IMR-90 (cell line): ENCODE measurements around the gene COPA. TPM values are rescaled to one million over a fixed set of nuclear protein-coding genes. Genes with fewer than 3 reads are reported as not detected.

Experiments used
- ATAC-seq: fragments of 200-7000 bp; cut with Tn5 transposase; 2 replicates; pipeline ENCODE4 v1.9.1; 2020; ENCODE audit warnings: low read depth, mild to moderate bottlenecking, moderate library complexity
- BruUV-seq: library from RNA; stranded (reverse); fragments of 400-500 nt; replicated peaks from 2 replicates; lab custom pipeline; 2021; lab: Mats Ljungman, UMichigan
- CTCF ChIA-PET: fragments of 300-600 bp; formaldehyde crosslinking; extraction: SDS; loops from one replicate; lab custom pipeline; 2021; ENCODE audit warnings: antibody characterized with exemption; lab: Yijun Ruan, JAX
- POLR2A ChIA-PET: fragments of 300-600 bp; sonication (Branson Sonifier 250); formaldehyde crosslinking; loops from one replicate; lab custom pipeline; 2022; ENCODE audit warnings: antibody characterized with exemption; ENCODE audit not compliant: unreplicated experiment; lab: Charles Lee
- DNase-seq: peaks from one replicate; pipeline ENCODE4 v3.0.0; 2013
- H2AFZ ChIP-seq: replicated peaks from 2 replicates; pipeline ENCODE3; 2013; ENCODE audit warnings: low read length, mild to moderate bottlenecking; ENCODE audit not compliant: poor library complexity
- H2AK5ac ChIP-seq: 2 replicates; pipeline ENCODE4 v1.6.1; 2013; ENCODE audit warnings: low read depth, low read length, inconsistent platforms
- H2AK9ac ChIP-seq: replicated peaks from 2 replicates; pipeline ENCODE3; 2013; ENCODE audit warnings: mild to moderate bottlenecking, low read depth, low read length, moderate library complexity; ENCODE audit not compliant: poor library complexity
- H2BK120ac ChIP-seq: 2 replicates; pipeline ENCODE4 v1.6.1; 2013; ENCODE audit warnings: low read depth, low read length, inconsistent platforms
- H2BK15ac ChIP-seq: 3 replicates; pipeline ENCODE4 v1.6.1; 2013; ENCODE audit warnings: low read depth, low read length, inconsistent platforms
- H2BK20ac ChIP-seq: 2 replicates; pipeline ENCODE4 v1.6.1; 2013; ENCODE audit warnings: low read depth, mild to moderate bottlenecking, inconsistent platforms, low read length, moderate library complexity
- H2BK5ac ChIP-seq: 2 replicates; pipeline ENCODE4 v1.6.1; 2013; ENCODE audit warnings: mild to moderate bottlenecking, low read depth, low read length, inconsistent platforms; ENCODE audit not compliant: poor library complexity, severe bottlenecking
- H3K14ac ChIP-seq: replicated peaks from 2 replicates; pipeline ENCODE4 v1.6.1; 2013; ENCODE audit warnings: low read depth, low read length, inconsistent platforms
- H3K18ac ChIP-seq: 2 replicates; pipeline ENCODE4 v1.6.1; 2013; ENCODE audit warnings: low read depth, low read length, control low read depth
- H3K23ac ChIP-seq: 2 replicates; pipeline ENCODE4 v1.6.1; 2013; ENCODE audit warnings: low read depth, low read length, inconsistent platforms
- H3K27ac ChIP-seq: 2 replicates; pipeline ENCODE4 v1.5.1; 2013; ENCODE audit warnings: mild to moderate bottlenecking, control low read depth, low read length; ENCODE audit not compliant: insufficient read depth
- H3K27me3 ChIP-seq: 2 replicates; pipeline ENCODE4 v1.6.1; 2013; ENCODE audit warnings: low read length; ENCODE audit not compliant: control insufficient read depth, insufficient read depth
- H3K36me3 ChIP-seq: 2 replicates; pipeline ENCODE4 v1.6.1; 2013; ENCODE audit warnings: low read length, mixed read lengths; ENCODE audit not compliant: control insufficient read depth, insufficient read depth
- H3K4ac ChIP-seq: 2 replicates; pipeline ENCODE4 v1.6.1; 2013; ENCODE audit warnings: low read depth, low read length, inconsistent platforms
- H3K4me1 ChIP-seq: 2 replicates; pipeline ENCODE4 v1.6.1; 2013; ENCODE audit warnings: low read length, mixed read lengths; ENCODE audit not compliant: control insufficient read depth, insufficient read depth
- H3K4me2 ChIP-seq: 2 replicates; pipeline ENCODE4 v1.6.1; 2013; ENCODE audit warnings: low read depth, mild to moderate bottlenecking, control low read depth, low read length, moderate library complexity
- H3K4me3 ChIP-seq: 2 replicates; pipeline ENCODE4 v1.5.1; 2013; ENCODE audit warnings: low read depth, mild to moderate bottlenecking, control low read depth, low read length, moderate library complexity; ENCODE audit not compliant: insufficient read depth
- H3K56ac ChIP-seq: 2 replicates; pipeline ENCODE4 v1.6.1; 2013; ENCODE audit warnings: low read length, inconsistent platforms; ENCODE audit not compliant: insufficient read depth; ENCODE audit errors: extremely low read depth
- H3K79me1 ChIP-seq, 2 experiments: 2 replicates each; pipeline ENCODE4 v1.6.1; 2013; ENCODE audit warnings: low read length in 2 of 2, inconsistent platforms in 1 of 2, low read depth in 1 of 2
- H3K9ac ChIP-seq: 2 replicates; pipeline ENCODE4 v1.6.1; 2013; ENCODE audit warnings: low read depth, low read length, control low read depth
- H3K9me1 ChIP-seq: 2 replicates; pipeline ENCODE4 v1.6.1; 2013; ENCODE audit warnings: low read length, inconsistent platforms; ENCODE audit not compliant: insufficient read depth
- H3K9me3 ChIP-seq: 2 replicates; pipeline ENCODE4 v1.6.1; 2013; ENCODE audit warnings: low read length; ENCODE audit not compliant: control insufficient read depth, insufficient read depth
- H4K20me1 ChIP-seq: 2 replicates; pipeline ENCODE4 v1.6.1; 2013; ENCODE audit warnings: low read length, inconsistent platforms; ENCODE audit not compliant: insufficient read depth
- H4K5ac ChIP-seq: 2 replicates; pipeline ENCODE4 v1.6.1; 2013; ENCODE audit warnings: mild to moderate bottlenecking, low read depth, low read length, control low read depth
- H4K8ac ChIP-seq, 2 experiments: 2 replicates each; pipeline ENCODE4 v1.6.1; 2013; ENCODE audit warnings: low read depth in 2 of 2, low read length in 2 of 2, control low read depth in 1 of 2, inconsistent platforms in 1 of 2
- H4K91ac ChIP-seq: 2 replicates; pipeline ENCODE4 v1.6.1; 2013; ENCODE audit warnings: low read depth, low read length, inconsistent platforms; ENCODE audit not compliant: insufficient read depth
- WGBS, 2 experiments: methylation state at CpG; one replicate each; pipeline versions ENCODE4 v1.1.5 to v1.1.7; 2013; ENCODE audit warnings: missing lambda C conversion rate in 2 of 2; ENCODE audit not compliant: insufficient read length in 1 of 2; ENCODE audit errors: extremely low coverage in 2 of 2; 5-methylcytosine and 5-hydroxymethylcytosine counted together
- dilution Hi-C: fragments of 300-500 bp; cut with HindIII; formaldehyde crosslinking; loops from one replicate; pipeline ENCODE4 v1.14.3; 2018; ENCODE audit warnings: low sequenced_read_pairs; ENCODE audit not compliant: unreplicated experiment
- in situ Hi-C: fragments of 300-500 bp; cut with MboI; formaldehyde crosslinking; loops from 3 replicates; pipeline ENCODE4 v1.14.3; 2019; ENCODE audit warnings: low sequenced_read_pairs, inconsistent platforms, mixed read lengths
- intact Hi-C: fragments of 100-400 bp; cut with micrococcal nuclease; formaldehyde crosslinking; loops from 2 replicates; pipeline ENCODE4 v1.10.0; 2022
- polyA plus RNA-seq, 3 experiments: library from polyadenylated mRNA; depleted of rRNA; stranded (reverse); fragments of >200 nt; gene quantifications; 2 replicates each; pipeline ENCODE4 v1.2.3, GENCODE V29; 2012; ENCODE audit warnings: low replicate concordance in 1 of 3
- total RNA-seq: library from RNA; depleted of rRNA; stranded (reverse); fragments of >200 nt; gene quantifications from 2 replicates; pipeline ENCODE4 v1.2.3, GENCODE V29; 2012
- TF ChIP-seq, protein P1 (sequence below): conservative IDR thresholded peaks from 2 replicates; pipeline ENCODE4 v1.5.1; 2012; ENCODE audit warnings: mild to moderate bottlenecking, low read depth, low read length, improper control_type of control experiment

COPA gene
- total and polyA plus RNA-seq, 2 of the 4 experiments (the other 2 are of a cell fraction) = 204 to 436 TPM

GRCh38 chr1:160264795-160265307, 78.2 kb downstream of the COPA start:
- WGBS, 2 experiments = 67% methylated on average over 1 of the region's 4 CpGs; no CpG with 5 or more reads in 1 of the 2 experiments
- Histone ChIP-seq H4K91ac (no peak overlapping the region), H3K9ac (no peak overlapping the region), H3K56ac (no peak overlapping the region), H3K4me1 (no peaks in the 10 kb centered on the region), H2AK5ac (no peak overlapping the region), H3K9me1 (no peaks in the 10 kb centered on the region), H3K79me1 (peaks cover 3 to 19% of the 10 kb centered on the region in 2 experiments; a peak in 2 of 4 replicates), H4K8ac (no peak overlapping the region), H3K14ac (no peak overlapping the region), H3K36me3 (no peaks in the 10 kb centered on the region), H3K27me3 (no peaks in the 10 kb centered on the region), H4K20me1 (peaks cover 10% of the 10 kb centered on the region; the same call in 1 of the 2 replicates), H3K27ac (no peak overlapping the region), H4K5ac (no peak overlapping the region), H3K4me2 (no peak overlapping the region), H3K23ac (no peak overlapping the region), H2BK20ac (no peak overlapping the region), H2BK15ac (no peak overlapping the region), H2BK5ac (no peak overlapping the region), H2AK9ac (no peak overlapping the region), H3K4me3 (no peak overlapping the region), H3K9me3 (no peaks in the 10 kb centered on the region), H2AFZ (no peak overlapping the region), H3K18ac (no peak overlapping the region), H2BK120ac (no peak overlapping the region), H3K4ac (no peak overlapping the region)
- ChIA-PET CTCF (interaction anchor here (0.7 kb wide), 1 partner anchor 20 kb away, joined by 3 read pairs; no protein-coding TSS in a partner anchor), POLR2A (no interaction called here)
- DNase-seq (no peak), ATAC-seq (no peak)
- dilution Hi-C loops (no loop called here), intact Hi-C loops (no loop called here), in situ Hi-C loops (no loop called here)
- TF ChIP-seq, protein P1, sequence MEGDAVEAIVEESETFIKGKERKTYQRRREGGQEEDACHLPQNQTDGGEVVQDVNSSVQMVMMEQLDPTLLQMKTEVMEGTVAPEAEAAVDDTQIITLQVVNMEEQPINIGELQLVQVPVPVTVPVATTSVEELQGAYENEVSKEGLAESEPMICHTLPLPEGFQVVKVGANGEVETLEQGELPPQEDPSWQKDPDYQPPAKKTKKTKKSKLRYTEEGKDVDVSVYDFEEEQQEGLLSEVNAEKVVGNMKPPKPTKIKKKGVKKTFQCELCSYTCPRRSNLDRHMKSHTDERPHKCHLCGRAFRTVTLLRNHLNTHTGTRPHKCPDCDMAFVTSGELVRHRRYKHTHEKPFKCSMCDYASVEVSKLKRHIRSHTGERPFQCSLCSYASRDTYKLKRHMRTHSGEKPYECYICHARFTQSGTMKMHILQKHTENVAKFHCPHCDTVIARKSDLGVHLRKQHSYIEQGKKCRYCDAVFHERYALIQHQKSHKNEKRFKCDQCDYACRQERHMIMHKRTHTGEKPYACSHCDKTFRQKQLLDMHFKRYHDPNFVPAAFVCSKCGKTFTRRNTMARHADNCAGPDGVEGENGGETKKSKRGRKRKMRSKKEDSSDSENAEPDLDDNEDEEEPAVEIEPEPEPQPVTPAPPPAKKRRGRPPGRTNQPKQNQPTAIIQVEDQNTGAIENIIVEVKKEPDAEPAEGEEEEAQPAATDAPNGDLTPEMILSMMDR = no peak
- BruUV-seq = no TSS peak
